Stimulated activated CD8-positive, alpha-beta memory T cell treated with anti-CD3 and anti-CD28 coated beads, Interleukin-2, amount 100 ng/mL, for 1 hour (primary cell): Measurements from ENCODE around the gene NID2.

ENCODE experiments used
- DNase-seq, 2 donors: peaks; one replicate each; pipeline ENCODE4 v3.0.0-alpha.2; 2020; ENCODE audit warnings: low read depth in 2 of 2

NID2 gene

GRCh38 chr14:52025310-52025709, 43.5 kb downstream of the NID2 start:
- DNase-seq: no peak

- DNase-seq: no peak
These were observed 45.3 kb downstream of the NID2 start for GRCh38 chr14:52023518-52023917.

GRCh38 chr14:52021957-52022600, 46.8 kb downstream of the NID2 start:
- no peak for DNase-seq

GRCh38 chr14:52020866-52021717, 47.8 kb downstream of the NID2 start:
- DNase-seq: no peak

- no peak for DNase-seq
These were observed 48.6 kb downstream of the NID2 start for GRCh38 chr14:52020161-52020714.

GRCh38 chr14:52018970-52019369, 49.9 kb downstream of the NID2 start:
- DNase-seq: no peak

GRCh38 chr14:52018252-52018651, 50.6 kb downstream of the NID2 start:
- no peak for DNase-seq

GRCh38 chr14:52015411-52016030, 53.3 kb downstream of the NID2 start:
- no peak for DNase-seq

GRCh38 chr14:52014601-52015267, 54.1 kb downstream of the NID2 start:
- no peak for DNase-seq

- no peak for DNase-seq
These were observed 54.8 kb downstream of the NID2 start for GRCh38 chr14:52013984-52014600.

- no peak for DNase-seq
These were observed 56.2 kb downstream of the NID2 start for GRCh38 chr14:52012635-52013034.

- no peak for DNase-seq
These were observed 57.3 kb downstream of the NID2 start for GRCh38 chr14:52011523-52011922.

- no peak for DNase-seq
These were observed 58.6 kb downstream of the NID2 start for GRCh38 chr14:52010173-52010693.

- DNase-seq: no peak
These were observed 60.7 kb downstream of the NID2 start for GRCh38 chr14:52008136-52008535.

- no peak for DNase-seq
These were observed 61.2 kb downstream of the NID2 start for GRCh38 chr14:52007637-52008036.

- no peak for DNase-seq
These were observed 61.6 kb downstream of the NID2 start for GRCh38 chr14:52007211-52007610.

GRCh38 chr14:52006361-52006760, 62.5 kb downstream of the NID2 start:
- DNase-seq: no peak

GRCh38 chr14:52005625-52006024, 63.2 kb downstream of the NID2 start:
- no peak for DNase-seq

GRCh38 chr14:52003324-52003723, 65.5 kb downstream of the NID2 start:
- DNase-seq: no peak

GRCh38 chr14:52002542-52002941, 66.3 kb downstream of the NID2 start:
- DNase-seq: no peak

- DNase-seq: no peak
These were observed 68.2 kb downstream of the NID2 start for GRCh38 chr14:52000696-52001095.
